ENCODE results near the gene PRDX5.

Gene PRDX5

DNA sequence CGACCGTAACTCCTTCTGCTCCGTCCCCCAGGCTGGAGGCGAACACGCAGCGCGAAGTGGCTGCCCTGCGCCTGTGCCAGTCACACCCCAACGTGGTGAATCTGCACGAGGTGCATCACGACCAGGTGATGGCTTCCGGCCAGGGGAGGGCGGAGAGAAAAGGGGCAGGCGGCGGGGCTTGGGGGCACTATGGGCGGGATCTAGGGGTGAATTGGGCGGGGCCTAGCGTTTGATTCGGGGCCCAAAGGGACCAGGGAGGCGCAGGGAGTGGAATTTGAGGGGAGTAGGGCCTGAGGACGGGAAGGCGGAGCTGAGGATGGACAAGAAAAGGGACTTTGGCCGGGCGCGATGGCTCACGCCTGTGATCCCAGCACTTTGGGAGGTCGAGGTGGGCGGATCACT is 50.8 kb downstream of the PRDX5 start:
- Histone ChIP-seq H3K9me3 (ENCODE audit: control insufficient read depth, low read length) (no peaks in the 10 kb centered on the region), H3K4me1 (ENCODE audit: control insufficient read depth, insufficient read depth, low read length) (no peaks in the 10 kb centered on the region), H3K27ac (ENCODE audit: insufficient read depth, low read depth, low read length, poor library complexity, severe bottlenecking) (no peak overlapping the region), H3K4me3 (ENCODE audit: insufficient read depth, low read depth, low read length) (no peak overlapping the region), H3K36me3 (ENCODE audit: control insufficient read depth, insufficient read depth, low read length) (peaks cover 32% of the 10 kb centered on the region), H3K27me3 (ENCODE audit: control insufficient read depth, insufficient read depth, low read length, poor library complexity, severe bottlenecking) (no peaks in the 10 kb centered on the region)
- 96% methylated on average over 28 of the region's 28 CpGs for WGBS, 2 experiments

DNA sequence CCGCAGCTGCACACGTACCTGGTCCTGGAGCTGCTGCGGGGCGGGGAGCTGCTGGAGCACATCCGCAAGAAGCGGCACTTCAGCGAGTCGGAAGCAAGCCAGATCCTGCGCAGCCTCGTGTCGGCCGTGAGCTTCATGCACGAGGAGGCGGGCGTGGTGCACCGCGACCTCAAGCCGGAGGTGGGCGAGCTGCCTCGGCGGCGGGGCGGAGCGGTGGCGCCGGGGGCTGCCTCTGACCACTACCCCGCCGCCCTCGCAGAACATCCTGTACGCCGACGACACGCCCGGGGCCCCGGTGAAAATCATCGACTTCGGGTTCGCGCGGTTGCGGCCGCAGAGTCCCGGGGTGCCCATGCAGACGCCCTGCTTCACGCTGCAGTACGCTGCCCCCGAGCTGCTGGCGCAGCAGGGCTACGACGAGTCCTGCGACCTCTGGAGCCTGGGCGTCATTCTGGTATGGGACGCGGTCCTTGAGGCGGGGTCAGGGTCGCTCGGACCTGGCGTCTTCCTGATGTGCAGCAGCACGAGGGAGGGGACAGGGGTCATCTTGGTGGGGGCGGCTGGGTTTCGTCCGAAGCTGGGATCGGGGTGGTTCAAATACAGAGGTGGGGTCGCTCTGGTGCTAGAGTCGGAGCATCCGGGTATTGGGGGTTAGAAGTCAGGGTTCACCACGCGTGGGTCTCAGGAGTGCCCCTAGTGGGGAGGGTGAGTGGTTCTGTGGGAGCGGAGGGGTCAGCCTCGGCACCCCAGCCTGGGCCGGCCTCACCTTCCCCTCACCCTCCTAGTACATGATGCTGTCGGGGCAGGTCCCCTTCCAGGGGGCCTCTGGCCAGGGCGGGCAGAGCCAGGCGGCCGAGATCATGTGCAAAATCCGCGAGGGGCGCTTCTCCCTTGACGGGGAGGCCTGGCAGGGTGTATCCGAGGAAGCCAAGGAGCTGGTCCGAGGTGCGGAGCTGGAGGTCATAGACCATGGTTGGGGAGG is 51.8 kb downstream of the PRDX5 start:
- Histone ChIP-seq H3K27me3 (ENCODE audit: control insufficient read depth, insufficient read depth, low read length, poor library complexity, severe bottlenecking) (no peaks in the 10 kb centered on the region), H3K36me3 (ENCODE audit: control insufficient read depth, insufficient read depth, low read length) (peaks cover 32% of the 10 kb centered on the region), H3K4me1 (ENCODE audit: control insufficient read depth, insufficient read depth, low read length) (no peaks in the 10 kb centered on the region), H3K4me3 (ENCODE audit: insufficient read depth, low read depth, low read length) (no peak overlapping the region), H3K27ac (ENCODE audit: insufficient read depth, low read depth, low read length, poor library complexity, severe bottlenecking) (no peak overlapping the region), H3K9me3 (ENCODE audit: control insufficient read depth, low read length) (no peaks in the 10 kb centered on the region)
- WGBS, 2 experiments = 96 to 97% methylated on average over 82 of the region's 82 CpGs

DNA sequence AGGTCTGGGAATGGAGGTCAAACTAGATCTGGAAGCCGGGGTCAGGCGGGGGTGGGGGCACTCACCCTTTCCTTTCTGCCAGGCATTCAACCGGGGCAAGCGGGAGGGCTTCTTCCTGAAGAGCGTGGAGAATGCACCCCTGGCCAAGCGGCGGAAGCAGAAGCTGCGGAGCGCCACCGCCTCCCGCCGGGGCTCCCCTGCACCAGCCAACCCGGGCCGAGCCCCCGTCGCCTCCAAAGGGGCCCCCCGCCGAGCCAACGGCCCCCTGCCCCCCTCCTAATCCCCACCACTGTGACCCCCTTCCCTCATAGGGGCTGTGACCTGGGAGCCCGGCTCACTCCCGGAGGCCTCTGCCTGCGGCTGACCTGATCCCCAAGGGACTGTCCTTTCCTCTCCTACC is 53.3 kb downstream of the PRDX5 start:
- H3K36me3 ChIP-seq (ENCODE audit: control insufficient read depth, insufficient read depth, low read length) = peaks cover 25% of the 10 kb centered on the region
- no peaks in the 10 kb centered on the region for H3K4me1 ChIP-seq (ENCODE audit: control insufficient read depth, insufficient read depth, low read length)
- no peak overlapping the region for H3K27ac ChIP-seq (ENCODE audit: insufficient read depth, low read depth, low read length, poor library complexity, severe bottlenecking)
- H3K4me3 ChIP-seq (ENCODE audit: insufficient read depth, low read depth, low read length) = no peak overlapping the region
- no peaks in the 10 kb centered on the region for H3K9me3 ChIP-seq (ENCODE audit: control insufficient read depth, low read length)
- no peaks in the 10 kb centered on the region for H3K27me3 ChIP-seq (ENCODE audit: control insufficient read depth, insufficient read depth, low read length, poor library complexity, severe bottlenecking)
- 75 to 81% methylated on average over 21 to 22 of the region's 22 CpGs for WGBS, 2 experiments

All from ectodermal cell (in vitro differentiated cells).